GM18526 (cell line): ENCODE measurements around the gene KLB.
A peak's percentile ranks its signal among the peaks of the same experiment; 100 is the strongest.

Experiments used
- POLR2A ChIP-seq: IDR thresholded peaks from 3 replicates; pipeline ENCODE4 v1.6.1; 2011; ENCODE audit not compliant: insufficient read length; ENCODE audit errors: extremely low read depth

The KLB gene

DNA sequence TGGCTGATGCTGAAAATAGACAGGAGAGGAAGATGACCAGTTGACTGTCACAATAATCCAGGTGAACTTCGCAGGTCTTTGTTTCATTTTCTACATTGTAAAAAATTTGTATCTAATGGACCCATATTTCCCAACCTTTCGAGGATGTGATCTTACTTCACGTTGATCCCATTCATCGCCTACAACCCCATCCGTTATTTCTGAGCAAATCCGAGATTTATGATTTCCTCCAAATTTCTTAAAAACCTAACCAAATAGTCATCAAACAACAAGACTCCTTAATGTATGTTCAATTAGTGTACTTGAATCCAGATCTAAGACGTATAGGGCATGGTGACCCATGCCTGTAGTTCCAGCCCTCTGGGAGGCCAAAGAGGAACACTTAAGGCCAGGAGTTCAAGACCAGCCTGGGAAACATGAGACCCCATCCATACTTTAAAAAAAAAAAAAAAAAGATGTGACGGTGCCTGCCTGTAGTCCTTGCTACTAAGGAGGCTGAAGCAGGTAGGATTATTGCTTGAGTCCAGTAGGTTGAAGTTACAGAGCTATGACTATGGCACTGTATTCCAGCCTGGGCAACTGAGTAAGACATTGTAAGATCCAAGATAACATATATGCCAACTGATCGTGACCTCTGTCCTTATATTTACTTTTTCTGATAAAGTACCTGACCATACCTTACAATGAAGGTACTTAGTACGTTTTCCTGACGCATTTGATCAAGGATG is 46.3 kb downstream of the KLB start:
- no peak for TF ChIP-seq POLR2A

DNA sequence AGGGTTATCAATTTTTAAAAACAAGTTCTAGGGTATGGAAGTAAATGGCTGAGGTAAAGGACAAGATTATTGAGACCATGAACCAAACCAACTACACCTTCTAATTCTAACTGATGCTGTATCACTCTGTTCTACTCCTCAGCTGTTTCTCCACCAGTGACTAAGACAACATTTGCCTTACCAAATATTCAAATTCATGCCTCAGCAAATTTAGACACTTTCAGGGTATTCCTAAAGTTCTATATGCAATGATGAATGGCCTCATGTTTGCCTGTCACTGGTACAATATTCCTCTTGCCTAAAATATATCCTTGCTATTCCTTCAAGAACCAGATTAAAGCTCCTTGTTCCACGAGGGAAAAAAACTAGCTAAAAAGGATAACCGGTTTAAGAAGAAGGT is 47.0 kb downstream of the KLB start:
- TF ChIP-seq POLR2A = no peak

DNA sequence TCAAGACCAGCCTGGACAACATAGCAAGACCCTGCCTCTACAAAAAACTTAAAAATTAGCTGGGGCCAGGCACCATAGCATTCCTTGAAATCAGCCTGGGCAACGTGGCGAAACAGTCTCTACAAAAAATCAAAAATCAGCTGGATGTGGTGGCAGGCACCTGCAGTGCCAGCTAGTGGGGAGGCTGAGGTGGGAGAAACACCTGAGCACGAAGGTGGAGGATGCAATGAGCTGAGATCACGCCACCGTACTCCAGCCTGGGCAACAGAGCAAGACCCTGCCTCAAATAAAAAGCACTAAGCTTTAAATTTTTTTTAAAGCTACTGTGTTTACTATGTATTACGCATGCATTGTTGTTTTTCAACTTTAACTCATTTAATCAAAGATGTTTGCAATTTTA is 48.8 kb downstream of the KLB start:
- no peak for TF ChIP-seq POLR2A

DNA sequence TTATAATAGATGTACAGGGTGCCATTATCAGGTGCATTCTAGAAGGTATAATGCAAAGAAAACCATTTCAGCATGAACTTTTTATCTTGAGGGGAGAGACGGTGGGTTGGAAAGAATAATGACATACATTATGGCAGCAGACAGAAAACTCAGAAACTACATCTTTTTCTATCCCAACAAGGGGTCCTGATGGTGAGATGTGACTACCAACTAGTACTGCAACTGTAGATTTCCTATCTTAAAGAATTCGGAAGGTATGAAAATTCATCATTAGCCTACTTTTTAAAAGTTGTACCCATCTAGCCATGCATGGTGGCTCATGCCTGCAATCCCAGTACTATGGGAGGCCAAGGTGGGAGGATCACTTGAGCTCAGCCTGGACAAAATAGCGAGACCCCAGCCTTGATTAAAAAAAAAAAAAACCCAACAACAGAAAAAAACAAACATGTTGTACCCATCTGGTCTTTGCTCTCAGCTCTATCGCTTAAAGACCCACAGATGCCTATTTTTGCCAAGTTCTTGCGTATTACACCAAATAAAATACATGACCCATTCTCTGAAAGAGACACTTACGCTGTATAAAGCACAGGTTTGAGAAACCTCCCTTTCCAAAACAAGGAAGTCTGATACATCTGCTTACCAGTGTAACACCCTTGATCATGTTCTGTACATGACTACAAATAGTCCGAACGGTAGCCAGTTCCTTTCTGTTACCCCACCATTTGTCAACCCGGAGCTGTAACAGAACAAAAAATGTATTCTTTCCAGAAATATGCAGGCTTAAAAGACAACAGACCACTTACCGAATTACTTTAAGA is 50.4 kb downstream of the KLB start:
- no peak for TF ChIP-seq POLR2A

DNA sequence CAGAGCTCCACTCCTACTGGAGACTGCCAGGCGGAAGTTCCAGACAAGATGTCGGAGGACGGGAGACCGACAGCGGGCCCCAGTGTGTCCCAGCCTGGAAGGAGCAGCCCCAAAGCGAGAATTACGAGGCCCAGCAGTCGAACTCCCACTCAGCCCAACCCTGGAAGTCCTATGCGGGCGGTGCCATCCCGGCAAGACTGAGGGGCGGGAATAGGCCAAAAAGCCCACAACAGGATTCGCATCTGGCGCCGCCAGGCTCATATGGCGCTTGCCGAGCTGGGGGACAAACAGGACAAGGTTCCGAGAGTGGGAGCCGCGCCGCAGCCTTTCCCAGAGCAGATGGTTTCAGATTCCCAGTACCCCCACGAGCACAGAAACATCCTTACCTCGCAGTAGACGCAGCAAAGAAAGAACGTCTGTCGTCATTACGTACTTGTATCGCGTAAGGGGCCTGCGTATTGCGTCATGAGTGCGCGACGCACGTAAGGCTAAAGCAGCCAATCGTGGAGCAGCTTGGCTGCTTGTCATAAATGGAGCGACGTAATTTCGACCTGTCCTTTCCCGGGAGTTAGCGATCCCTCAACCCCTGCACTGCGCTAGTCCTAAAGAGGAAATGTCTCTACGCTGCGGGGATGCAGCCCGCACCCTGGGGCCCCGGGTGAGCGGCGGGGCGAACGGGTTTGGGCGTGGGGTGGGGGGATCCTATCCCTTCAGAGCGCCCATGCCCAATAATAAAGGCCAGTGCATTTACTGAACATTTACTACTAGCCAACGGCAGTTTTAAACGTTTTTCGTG is 52.0 kb downstream of the KLB start, which contains the start of the genes LIAS and RPL9:
TSS of gene LIAS (plus strand) at position 552 of the 796 bp plus-strand sequence. CDS start at position 614, 62 bp downstream.
TSS of gene RPL9 (minus strand) at position 418 of the 796 bp plus-strand sequence. CDS start 483 bp downstream, outside the sequence.
- peak; percentile 98 for TF ChIP-seq POLR2A

DNA sequence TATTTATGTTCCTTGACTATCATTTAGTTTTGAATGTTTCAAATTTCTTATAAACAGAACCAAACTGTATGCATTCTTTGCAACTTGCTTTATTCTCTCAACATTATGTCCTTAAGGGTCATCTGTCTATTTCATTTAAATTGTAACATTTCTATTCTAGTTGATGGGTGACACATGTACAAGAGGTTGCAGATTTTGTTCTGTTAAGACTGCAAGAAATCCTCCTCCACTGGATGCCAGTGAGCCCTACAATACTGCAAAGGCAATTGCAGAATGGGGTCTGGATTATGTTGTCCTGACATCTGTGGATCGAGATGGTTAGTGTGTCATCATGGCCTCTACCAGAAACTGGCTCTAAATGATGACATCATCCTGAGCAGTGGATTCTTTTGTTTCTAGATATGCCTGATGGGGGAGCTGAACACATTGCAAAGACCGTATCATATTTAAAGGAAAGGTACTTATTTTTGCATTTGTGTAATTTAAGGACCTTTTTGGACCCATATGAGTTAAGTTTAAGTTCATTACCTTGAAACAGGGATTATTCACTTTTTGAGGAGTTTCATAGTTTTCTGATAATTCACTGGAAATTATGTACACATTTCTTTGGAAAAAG is 58.3 kb downstream of the KLB start:
- TF ChIP-seq POLR2A = no peak

DNA sequence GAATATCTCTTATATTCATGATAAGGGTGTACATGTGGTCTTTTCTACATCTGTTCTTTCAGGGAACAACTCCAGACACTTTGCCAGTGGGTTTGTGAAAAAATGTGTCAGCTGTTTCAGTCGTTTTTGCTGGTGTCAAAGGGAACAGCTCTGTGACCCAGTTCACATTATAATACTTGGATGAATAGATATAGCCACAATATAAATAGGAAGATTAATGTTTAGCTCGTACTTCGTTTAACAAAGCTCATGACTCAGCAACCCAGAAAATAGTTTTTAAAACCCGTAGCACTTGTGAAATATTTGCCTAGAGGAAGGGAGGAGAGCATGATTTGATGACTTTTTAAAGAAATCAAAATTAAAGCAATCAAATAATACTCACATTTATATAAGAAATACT is 60.0 kb downstream of the KLB start:
- TF ChIP-seq POLR2A = no peak

DNA sequence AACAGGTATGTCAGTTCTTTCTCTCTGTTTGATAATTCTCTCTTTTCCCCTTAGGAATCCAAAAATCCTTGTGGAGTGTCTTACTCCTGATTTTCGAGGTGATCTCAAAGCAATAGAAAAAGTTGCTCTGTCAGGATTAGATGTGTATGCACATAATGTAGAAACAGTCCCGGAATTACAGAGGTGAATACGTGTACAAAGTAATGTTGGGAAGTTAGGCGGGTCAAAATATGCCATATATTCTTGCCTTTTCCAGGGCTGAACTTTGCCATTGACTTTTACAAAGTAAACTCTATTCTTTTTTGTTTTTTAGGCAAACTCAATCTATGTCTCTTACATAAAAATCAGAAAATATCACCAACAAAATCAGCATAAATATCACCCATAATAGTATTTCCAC is 60.7 kb downstream of the KLB start:
- TF ChIP-seq POLR2A = no peak

DNA sequence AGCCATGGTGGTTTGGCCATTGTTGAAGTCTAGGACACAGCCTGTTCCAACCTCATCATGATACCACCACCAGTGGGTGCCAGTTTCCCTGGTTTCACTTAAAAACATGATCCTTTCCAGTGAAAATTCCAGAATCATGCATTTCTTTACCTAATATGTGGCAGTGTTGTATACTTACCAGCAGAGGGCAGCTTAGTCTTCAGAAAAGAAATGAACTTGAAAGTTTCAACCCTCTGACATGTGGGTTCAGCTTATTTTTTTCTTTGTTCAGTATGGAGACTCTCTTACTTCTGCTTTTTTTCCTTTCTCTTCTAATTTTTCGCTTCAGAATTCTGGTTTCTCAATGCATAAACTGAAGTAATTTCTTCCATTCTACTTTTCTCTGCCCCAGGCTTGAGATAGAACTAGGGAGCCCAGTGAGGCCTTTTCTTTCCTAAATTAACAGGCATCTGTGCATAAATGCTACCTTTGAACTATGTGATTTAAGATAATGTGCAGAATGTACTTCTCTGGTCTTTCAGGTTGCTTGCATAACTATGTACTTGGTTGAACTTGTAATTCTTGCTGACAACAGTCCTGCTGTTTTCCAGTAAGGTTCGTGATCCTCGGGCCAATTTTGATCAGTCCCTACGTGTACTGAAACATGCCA is 62.8 kb downstream of the KLB start:
- no peak for TF ChIP-seq POLR2A

DNA sequence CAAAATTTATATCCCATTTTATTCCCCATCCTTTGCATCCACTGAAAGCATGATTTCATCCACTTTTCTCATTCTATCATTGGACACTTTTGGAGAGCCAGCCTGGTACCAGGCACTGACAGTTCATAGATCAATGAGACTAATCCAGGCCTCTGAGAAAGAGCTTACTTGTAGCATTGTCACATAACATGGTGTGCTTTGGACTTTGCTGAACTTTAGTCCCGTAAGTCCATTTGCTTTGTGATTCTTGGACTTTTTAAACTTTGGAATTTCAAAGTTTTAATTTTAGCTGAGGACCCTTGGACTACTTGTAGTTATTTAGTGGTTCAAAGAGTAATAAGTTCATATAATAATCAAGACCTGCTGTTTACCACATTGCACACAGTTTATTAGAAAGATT is 63.7 kb downstream of the KLB start:
- no peak for TF ChIP-seq POLR2A

DNA sequence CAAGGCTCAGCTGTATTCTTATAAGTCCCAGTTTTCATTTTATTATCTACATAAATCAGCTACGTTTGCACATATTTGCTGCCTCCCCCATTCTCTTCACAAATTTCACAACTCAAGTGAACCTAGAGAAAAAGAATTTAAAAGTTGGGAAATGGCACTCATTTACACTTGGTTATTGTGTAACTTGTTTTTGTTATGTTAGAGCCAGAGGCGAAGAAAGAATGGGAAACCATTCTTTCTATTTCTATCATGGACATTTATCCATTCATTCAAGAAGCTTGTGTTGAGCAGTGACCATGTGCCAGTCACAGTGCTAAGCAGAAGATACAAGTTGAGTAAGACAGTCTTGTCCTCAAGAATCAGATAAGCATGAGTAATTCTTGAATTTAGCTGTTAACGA is 65.7 kb downstream of the KLB start:
- TF ChIP-seq POLR2A = no peak

DNA sequence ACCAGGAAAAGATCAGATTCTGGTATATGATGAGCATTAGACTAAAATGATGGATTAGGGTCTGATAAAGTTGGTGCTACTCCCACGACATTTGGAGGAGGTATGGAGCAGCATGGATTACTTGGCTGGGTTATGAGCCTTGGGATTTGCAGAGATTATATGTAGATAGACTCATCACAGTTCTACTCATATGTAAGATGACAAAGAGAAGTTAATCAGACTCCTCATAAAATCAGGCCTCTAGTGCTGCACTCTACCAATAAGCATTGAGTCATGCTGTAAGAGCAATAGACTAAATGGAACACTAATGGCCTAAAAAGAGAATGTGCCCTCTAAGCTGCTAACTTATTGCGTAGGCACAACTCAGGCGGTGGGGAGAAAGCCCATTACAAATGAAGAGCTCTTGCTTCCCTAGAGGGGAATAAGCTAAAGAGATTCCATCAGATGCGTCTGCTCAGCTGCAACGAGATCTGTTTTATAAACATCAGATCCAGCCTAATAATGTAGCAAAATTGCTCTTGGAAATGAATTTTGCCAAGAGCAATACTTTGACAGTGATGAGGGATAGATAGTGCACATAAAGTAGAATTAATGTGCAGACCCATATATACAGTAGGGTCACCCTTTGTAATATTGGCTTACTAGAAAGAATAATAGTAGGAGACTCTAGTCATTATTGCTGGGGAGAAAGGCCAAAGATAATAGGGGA is 69.6 kb downstream of the KLB start:
- no peak for TF ChIP-seq POLR2A

DNA sequence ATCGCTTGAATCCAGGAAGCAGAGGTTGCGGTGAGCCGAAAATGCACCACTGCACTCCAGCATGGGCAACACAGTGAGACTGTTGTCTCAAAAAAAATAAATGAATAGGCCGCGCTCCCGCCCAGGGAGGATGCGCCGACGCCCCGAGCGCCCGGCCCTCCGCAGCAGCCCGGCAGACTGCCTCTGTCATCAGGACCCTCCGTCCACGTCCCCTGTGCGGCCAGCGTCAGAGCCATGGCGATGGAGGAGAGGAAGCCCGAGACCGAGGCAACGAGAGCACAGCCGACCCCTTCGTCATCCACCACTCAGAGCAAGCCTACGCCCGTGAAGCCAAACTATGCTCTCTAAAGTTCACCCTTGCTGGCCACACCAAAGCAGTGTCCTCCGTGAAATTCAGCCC is 73.5 kb downstream of the KLB start:
- TF ChIP-seq POLR2A = no peak
